Stimulated activated CD8-positive, alpha-beta memory T cell treated with anti-CD3 and anti-CD28 coated beads, Interleukin-15, amount 100 ng/mL, for 4 hours (primary cell): ENCODE measurements around the gene SLU7.
"Not testable (repeated sequence)": the region's sequence is repeated elsewhere in the genome, so short reads cannot be mapped to it uniquely, and the experiment has no call there.

Experiments
- DNase-seq, 2 donors: peaks; one replicate each; pipeline ENCODE4 v3.0.0-alpha.2; 2020; ENCODE audit warnings: low read depth in 2 of 2

The SLU7 gene

GRCh38 chr5:160450164-160450932 lies 31.5 kb upstream of the SLU7 start:
- no peak for DNase-seq

GRCh38 chr5:160449458-160449857 lies 30.6 kb upstream of the SLU7 start:
- DNase-seq: no peak

GRCh38 chr5:160448886-160449285 lies 30.0 kb upstream of the SLU7 start:
- DNase-seq: no peak

GRCh38 chr5:160445751-160446150 lies 26.9 kb upstream of the SLU7 start:
- DNase-seq: no peak

GRCh38 chr5:160445132-160445531 lies 26.3 kb upstream of the SLU7 start:
- DNase-seq: no peak

GRCh38 chr5:160444407-160444806 lies 25.5 kb upstream of the SLU7 start:
- no peak for DNase-seq

GRCh38 chr5:160442824-160443431 lies 24.0 kb upstream of the SLU7 start:
- DNase-seq: no peak

GRCh38 chr5:160441311-160441781 lies 22.5 kb upstream of the SLU7 start:
- no peak for DNase-seq

GRCh38 chr5:160439205-160439600 lies 20.3 kb upstream of the SLU7 start:
- DNase-seq: peak; percentile 72 to 84

GRCh38 chr5:160438316-160439204 lies 19.7 kb upstream of the SLU7 start:
- peak; percentile 21 to 42 for DNase-seq

- no peak for DNase-seq
These were observed 18.4 kb upstream of the SLU7 start for GRCh38 chr5:160437271-160437670.

GRCh38 chr5:160436661-160437060 lies 17.8 kb upstream of the SLU7 start:
- DNase-seq: not testable (repeated sequence)

- no peak for DNase-seq
These were observed 17.1 kb upstream of the SLU7 start for GRCh38 chr5:160436017-160436416.

- DNase-seq: no peak
These were observed 16.7 kb upstream of the SLU7 start for GRCh38 chr5:160435532-160435931.

GRCh38 chr5:160434022-160434531 lies 15.2 kb upstream of the SLU7 start:
- no peak for DNase-seq

- no peak for DNase-seq
These were observed 13.9 kb upstream of the SLU7 start for GRCh38 chr5:160432787-160433186.

- DNase-seq: no peak
These were observed 13.3 kb upstream of the SLU7 start for GRCh38 chr5:160432196-160432595.

- no peak for DNase-seq
These were observed 8.7 kb upstream of the SLU7 start for GRCh38 chr5:160427607-160428006.

GRCh38 chr5:160423099-160423498 lies 4.2 kb upstream of the SLU7 start:
- DNase-seq: no peak

GRCh38 chr5:160421625-160422258 lies 2.9 kb upstream of the SLU7 start, which contains the start of gene PTTG1:
Gene PTTG1, plus strand, starts transcription at chr5:160421855. Its CDS starts 458 bp downstream, at chr5:160422313.
- DNase-seq: peak; percentile 78 to 79

GRCh38 chr5:160420331-160420610 lies 1.4 kb upstream of the SLU7 start:
- no peak for DNase-seq
